Measurements from ENCODE around the gene ANXA6. TPM values are rescaled to one million over a fixed set of nuclear protein-coding genes. Genes with fewer than 3 reads are reported as not detected.

Gene ANXA6
- total and polyA plus RNA-seq, 9 of the 15 experiments (the other 6 are each of a cell fraction or from before 2014, with no cell fraction given) = 0.70 to 13.2 (median 8.3) TPM

GRCh38 chr5:151110122-151110681 lies 47.4 kb downstream of the ANXA6 start:
- in situ Hi-C loops (cut with MboI) = no loop called here
- WGBS (ENCODE audit: insufficient coverage, low coverage, missing lambda C conversion rate) = 53% methylated on average over 11 of the region's 11 CpGs

DNA sequence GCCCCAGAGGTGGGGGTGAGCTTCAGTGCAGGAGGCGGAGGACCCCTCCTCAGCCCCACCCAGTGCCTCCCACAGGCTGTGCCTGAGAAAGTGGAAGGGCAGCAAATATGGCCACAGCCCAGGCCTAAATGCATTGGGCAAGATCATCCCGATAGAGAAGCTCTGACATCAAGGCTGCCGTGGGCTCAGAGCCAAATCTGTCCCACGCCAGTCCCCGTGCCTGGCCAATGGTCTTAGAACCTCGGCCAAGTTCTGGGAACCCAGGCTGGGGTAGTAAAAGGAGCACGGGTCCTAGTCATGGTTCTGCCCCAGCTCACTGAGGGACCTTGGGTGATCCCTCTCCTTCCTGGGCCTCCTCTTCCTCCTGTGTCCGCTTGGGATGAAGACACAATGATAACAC lies 49.0 kb downstream of the ANXA6 start:
- Histone ChIP-seq H3K4me2 (ENCODE audit: insufficient read depth, low read length) (no peak overlapping the region), H2AFZ (ENCODE audit: low read depth, low read length) (no peak overlapping the region), H3K9me1 (ENCODE audit: control insufficient read depth, insufficient read depth, low read length) (no peaks in the 10 kb centered on the region), H3K27ac (ENCODE audit: extremely low read depth, low read depth, low read length) (no peak overlapping the region), H3K4me3 (no peak overlapping the region), H3K9me3 (replicated peaks; ENCODE audit: control insufficient read depth, insufficient read depth, low read depth, low read length) (no peaks in the 10 kb centered on the region), H3K4me1 (replicated peaks in 1 of 2; ENCODE audit: control insufficient read depth in 2 of 2, insufficient read depth in 2 of 2, low read length in 2 of 2) (peaks cover 0 to 5% of the 10 kb centered on the region in 2 experiments; a peak in 2 of 5 replicates), H3K9ac (ENCODE audit: insufficient read depth in 1 of 2, low read depth in 2 of 2, low read length in 2 of 2) (no peak overlapping the region), H3K27me3 (ENCODE audit: control insufficient read depth in 2 of 2, insufficient read depth in 2 of 2, low read length in 2 of 2) (no peaks in the 10 kb centered on the region), H3K79me2 (ENCODE audit: control insufficient read depth, insufficient read depth, low read length) (no peaks in the 10 kb centered on the region), H3K36me3 (ENCODE audit: control insufficient read depth, insufficient read depth, low read length) (no peaks in the 10 kb centered on the region), H4K20me1 (replicated peaks; ENCODE audit: control insufficient read depth, insufficient read depth, low read length) (no peaks in the 10 kb centered on the region)
- ChIA-PET POLR2A (interaction anchor here (0.5 kb wide), 1 partner anchor 197 kb away, joined by 3 read pairs; no protein-coding TSS in a partner anchor), CTCF (ENCODE audit: low intra/inter-chr PET ratio) (no interaction called here)
- DNase-seq (ENCODE audit: extremely low read depth in 1 of 4, low spot score in 3 of 4) (no peak), ATAC-seq (no peak), FAIRE-seq (no peak)
- intact Hi-C loops (cut with micrococcal nuclease) = no loop called here
- in situ Hi-C loops (cut with MboI) = no loop called here
- TF ChIP-seq LARP7 (IDR thresholded peaks at IDR 0.05) (no peak), NFIC (IDR thresholded peaks at IDR 0.05) (peak; percentile 43), E2F8 (IDR thresholded peaks at IDR 0.05; ENCODE audit: low read depth, partially characterized antibody) (no peak), ZNF140 (CRISPR knock-in tag; IDR thresholded peaks at IDR 0.05) (no peak)
- 47% methylated on average over 8 of the region's 8 CpGs for WGBS (ENCODE audit: insufficient coverage, low coverage, missing lambda C conversion rate)
- no TSS peak for BruUV-seq (replicated peaks)

More at GRCh38 chr5:151110122-151110681, 47.4 kb downstream of the ANXA6 start:
- POLR2A ChIA-PET = interaction anchor here (0.7 to 1.5 kb wide), 5 partner anchors 12 to 1790 kb away, joined by 3 read pairs; no protein-coding TSS in a partner anchor
- ATAC-seq (no peak), DNase-seq (ENCODE audit: extremely low read depth in 1 of 4, low spot score in 3 of 4) (no peak), FAIRE-seq (no peak)
- intact Hi-C loops (cut with micrococcal nuclease) = no loop called here
- H3K4me1 ChIP-seq (replicated peaks in 1 of 2; ENCODE audit: control insufficient read depth in 2 of 2, insufficient read depth in 2 of 2, low read length in 2 of 2) = peaks cover 0 to 5% of the 10 kb centered on the region in 2 experiments; a peak in 1 of 5 replicates
- CTCF ChIA-PET (ENCODE audit: low intra/inter-chr PET ratio) = no interaction called here
- H3K9ac ChIP-seq (ENCODE audit: insufficient read depth in 1 of 2, low read depth in 2 of 2, low read length in 2 of 2) = 0 out of 4 replicates have a peak overlapping the region, but pooled peaks of 1 of the 2 experiments have one; percentile 37
- H3K4me3 ChIP-seq = no peak overlapping the region
- no TSS peak for BruUV-seq (replicated peaks)
- no peaks in the 10 kb centered on the region for H3K9me3 ChIP-seq (replicated peaks; ENCODE audit: control insufficient read depth, insufficient read depth, low read depth, low read length)
- H3K36me3 ChIP-seq (ENCODE audit: control insufficient read depth, insufficient read depth, low read length) = no peaks in the 10 kb centered on the region
- no peaks in the 10 kb centered on the region for H3K27me3 ChIP-seq (ENCODE audit: control insufficient read depth in 2 of 2, insufficient read depth in 2 of 2, low read length in 2 of 2)
- no peak overlapping the region for H3K4me2 ChIP-seq (ENCODE audit: insufficient read depth, low read length)
- TF ChIP-seq FOXA3 (CRISPR knock-in tag; conservative IDR thresholded peaks at IDR 0.05 in 1 of 2, IDR thresholded peaks at IDR 0.05 in 1 of 2) (no peak), USF1 (CRISPR knock-in tag; IDR thresholded peaks at IDR 0.05) (no peak), KLF10 (CRISPR knock-in tag; IDR thresholded peaks at IDR 0.05) (no peak), ZBTB17 (CRISPR knock-in tag; IDR thresholded peaks at IDR 0.05) (no peak), FOS (IDR thresholded peaks at IDR 0.05; ENCODE audit: extremely low read depth, insufficient read length) (no peak), ZNF12 (CRISPR knock-in tag; IDR thresholded peaks at IDR 0.05) (no peak)
- H3K9me1 ChIP-seq (ENCODE audit: control insufficient read depth, insufficient read depth, low read length) = no peaks in the 10 kb centered on the region
- no peaks in the 10 kb centered on the region for H3K79me2 ChIP-seq (ENCODE audit: control insufficient read depth, insufficient read depth, low read length)
- H3K27ac ChIP-seq (ENCODE audit: extremely low read depth, low read depth, low read length) = no peak overlapping the region
- H2AFZ ChIP-seq (ENCODE audit: low read depth, low read length) = no peak overlapping the region
- H4K20me1 ChIP-seq (replicated peaks; ENCODE audit: control insufficient read depth, insufficient read depth, low read length) = no peaks in the 10 kb centered on the region
